HG03565 (cell line): ENCODE data around the gene MYCBP.

Source experiments
- ATAC-seq: cut with Tn5 transposase; IDR thresholded peaks from one replicate; pipeline ENCODE4 v1.9.1; 2021; ENCODE audit warnings: mild to moderate bottlenecking, moderate library complexity; ENCODE audit not compliant: unreplicated experiment

Gene MYCBP

DNA sequence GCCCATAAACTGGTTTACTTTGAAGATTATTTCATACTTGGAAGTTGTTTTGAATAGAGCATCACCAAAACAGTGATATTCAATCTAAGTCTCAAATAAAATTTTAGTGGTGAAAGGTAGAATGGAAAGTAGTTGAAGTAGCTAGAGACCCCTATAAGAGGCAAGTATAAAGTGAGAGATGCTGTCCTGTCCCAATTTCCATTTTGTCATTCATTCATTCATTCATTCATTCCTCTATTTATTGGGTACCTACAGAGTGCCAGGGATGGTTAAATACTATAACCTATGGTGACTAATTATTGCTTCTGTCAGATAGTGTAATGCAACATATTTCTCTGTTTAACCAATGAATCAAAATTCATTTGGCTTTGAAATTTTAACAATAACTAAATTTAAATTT, 46.3 kb downstream of the MYCBP start:
- ATAC-seq = no peak

DNA sequence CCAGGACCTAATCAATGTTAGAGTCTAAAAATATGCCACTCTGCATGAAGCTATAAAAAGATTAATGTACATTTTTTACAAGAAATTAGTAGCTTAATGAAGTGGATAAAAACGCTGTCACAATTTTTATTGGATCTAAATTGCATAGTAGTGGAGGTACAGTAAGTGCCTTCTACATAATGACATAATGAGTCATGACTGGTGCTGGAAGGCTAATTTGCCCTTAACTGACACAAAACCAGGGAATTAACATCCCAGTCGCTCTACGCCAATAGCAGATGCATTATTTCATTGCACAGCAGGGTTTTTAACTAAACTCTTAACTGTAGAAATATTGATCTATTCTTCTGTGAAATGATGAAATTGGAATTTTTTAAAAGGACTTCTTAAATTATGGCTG, 46.9 kb downstream of the MYCBP start:
- ATAC-seq = no peak

DNA sequence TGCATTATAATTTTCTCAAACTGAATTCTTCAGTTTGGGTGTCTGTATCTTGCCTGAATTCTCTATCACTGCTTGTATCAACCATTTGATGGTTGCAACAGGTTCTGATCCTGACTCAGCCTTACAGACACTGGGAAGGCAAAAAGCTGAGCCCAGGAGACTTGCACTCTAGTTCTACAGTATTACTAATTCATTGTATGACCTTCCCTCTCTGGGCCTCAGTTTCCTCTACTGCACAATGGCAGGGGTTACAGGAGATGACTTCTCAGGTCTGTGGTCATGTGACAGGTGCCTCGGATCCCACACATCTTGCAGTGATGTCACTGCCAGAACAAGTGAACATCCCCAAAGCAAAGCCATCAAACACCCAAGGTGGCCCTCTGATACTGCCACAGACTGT, 52.3 kb downstream of the MYCBP start:
- no peak for ATAC-seq

DNA sequence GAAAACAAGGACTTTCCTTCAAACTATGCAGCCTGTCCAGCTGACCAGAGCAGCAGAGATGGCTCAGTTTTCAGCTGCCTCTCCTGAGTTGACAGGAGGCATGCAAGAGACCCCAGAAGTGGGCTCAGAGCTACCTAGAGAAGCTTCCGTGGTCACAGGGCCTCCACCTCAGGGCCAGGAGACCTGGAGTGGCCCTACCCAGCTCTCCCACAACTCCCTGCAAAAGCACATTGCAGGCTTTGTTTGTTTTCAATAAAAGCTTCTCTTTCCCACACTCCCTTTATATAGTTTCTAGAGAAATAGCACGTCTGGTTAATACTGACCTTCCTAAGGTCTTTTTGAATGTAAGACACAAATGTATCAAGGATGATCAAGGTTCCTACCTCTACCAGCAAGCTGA, 53.6 kb downstream of the MYCBP start:
- ATAC-seq = no peak

DNA sequence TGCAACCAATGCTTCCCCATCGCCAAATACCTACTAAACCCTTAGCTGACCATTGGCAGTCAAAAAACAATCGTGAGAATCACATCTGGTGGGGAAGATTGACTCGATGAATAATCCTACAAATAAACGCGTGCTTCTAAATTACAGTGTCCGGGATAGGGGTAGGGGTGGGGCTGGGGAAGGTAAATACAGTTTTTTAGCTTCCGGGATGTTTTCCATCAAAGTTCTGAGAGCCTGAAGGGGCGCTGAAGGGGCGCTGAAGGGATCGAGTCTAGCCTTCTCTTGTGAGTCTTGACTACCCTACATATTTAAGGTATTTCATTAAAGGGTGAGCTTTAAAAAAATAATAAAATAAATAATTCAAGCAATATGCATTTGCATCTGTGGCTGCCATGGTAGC, 54.1 kb downstream of the MYCBP start:
- no peak for ATAC-seq

DNA sequence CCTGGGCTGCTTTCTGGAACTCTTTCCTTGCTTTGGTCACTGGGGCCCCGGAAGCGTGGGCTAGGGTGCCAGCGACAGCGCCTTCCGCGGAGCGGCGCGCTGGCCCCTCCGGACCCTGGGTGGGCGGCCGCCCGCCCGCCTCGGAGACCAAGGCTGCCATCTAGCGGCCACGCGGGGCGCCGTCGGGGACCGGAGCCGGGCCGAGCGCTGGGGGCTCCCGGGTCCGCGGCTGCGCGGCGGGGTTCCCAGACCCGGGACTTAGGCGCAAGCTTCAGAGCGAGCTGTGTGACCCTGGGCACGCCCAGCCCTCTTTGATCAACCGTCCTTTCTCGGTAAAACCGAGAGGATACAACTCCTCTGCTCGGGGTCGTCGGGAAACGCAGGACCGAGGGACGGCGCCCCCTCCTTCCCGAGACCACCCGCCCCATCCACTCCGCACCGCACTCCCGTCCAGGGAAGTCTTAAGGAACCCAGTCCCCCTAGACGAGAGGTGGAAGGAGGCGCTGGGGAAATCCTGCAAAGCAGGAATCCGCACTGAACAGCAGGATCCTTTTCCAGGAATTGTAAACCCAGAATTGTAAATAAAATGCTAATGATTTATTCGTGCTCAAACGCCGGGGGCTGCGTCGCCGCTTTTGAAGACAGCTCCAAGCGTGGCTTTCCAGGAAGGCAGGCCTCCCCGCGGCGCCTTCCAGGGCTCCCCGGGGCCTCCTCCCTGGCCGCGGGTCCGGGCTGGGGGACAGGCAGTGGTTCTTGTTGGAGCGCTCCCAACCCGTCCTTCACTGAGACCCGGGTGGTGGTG, 54.8 kb downstream of the MYCBP start:
- no peak for ATAC-seq

DNA sequence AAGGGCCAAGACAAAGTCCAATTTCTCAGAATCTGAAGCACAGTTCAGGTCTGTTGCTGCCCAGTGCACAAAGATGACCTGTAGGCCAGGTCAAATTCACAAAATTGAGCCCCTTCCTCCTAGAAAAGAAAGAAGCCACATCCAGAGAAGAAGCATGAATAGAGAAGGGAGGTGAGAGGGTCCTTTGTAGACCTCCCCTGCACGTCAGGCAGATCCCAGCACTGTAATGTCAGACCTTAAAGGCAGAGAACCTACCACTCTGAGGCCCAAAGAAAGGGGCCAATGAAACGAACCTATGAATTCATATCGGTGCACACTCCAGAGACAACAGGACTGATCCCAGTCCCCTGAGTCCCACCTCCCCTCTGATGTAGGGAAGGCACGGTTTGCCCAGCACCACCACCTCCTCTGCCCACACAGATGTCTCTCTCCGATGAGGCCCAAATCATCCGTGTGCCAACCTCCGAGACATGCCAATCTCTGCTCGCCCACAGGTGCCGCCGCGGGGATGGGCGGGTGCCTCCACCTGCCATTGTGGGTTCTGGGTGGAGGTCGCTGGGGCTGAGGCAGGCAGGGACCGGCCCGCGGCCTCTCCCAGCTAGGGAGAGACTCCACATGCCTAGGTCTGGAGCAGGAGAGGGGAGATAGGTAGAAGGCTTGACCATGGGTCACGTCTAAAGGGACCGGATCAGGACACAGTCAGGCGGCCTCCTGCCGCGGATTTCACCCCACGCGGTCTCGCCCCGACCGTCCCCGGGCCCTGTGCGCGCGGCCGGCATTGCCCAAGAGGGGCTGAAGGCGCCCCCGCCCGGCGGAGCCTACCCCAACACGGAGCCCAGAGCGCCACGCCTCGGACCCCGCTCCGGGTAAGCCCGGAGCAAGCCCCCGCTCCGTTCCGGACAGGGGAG, 55.6 kb downstream of the MYCBP start:
- ATAC-seq = no peak

DNA sequence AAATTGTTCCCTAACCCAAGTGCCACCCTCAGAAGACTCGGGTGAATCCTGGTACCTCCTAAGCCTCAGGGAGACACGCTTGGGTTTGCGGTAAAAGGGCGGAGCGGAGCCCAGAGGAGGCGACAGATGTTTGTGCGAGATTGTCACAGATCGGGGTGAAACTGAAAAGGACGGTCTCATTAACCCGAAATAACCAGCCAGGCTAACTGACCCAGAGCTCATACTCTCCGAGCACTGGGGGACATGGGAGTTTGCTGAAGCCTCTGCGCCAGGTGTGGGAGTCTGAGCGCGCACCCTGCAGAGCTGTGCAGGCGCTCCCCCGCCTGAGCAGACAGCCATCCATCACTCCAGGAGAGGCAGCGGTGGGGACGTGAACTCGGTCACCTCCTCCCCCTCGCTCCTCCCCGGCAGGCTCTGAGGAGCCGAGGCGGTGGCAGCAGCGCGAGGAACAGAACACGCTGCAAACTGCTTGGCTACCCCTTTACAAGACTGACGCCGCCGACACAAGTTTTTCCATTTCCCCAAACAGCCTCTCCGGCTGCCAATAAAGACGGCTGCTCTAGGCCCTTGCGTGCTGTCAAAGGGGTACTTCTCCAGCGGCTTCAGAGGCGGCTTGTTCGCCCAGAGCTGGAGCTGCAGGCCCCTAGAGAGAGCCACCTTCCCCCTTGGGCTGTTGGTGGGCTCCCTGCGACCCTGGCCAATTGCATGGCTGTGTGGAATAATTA, 57.1 kb downstream of the MYCBP start:
- ATAC-seq = peak; percentile 51

DNA sequence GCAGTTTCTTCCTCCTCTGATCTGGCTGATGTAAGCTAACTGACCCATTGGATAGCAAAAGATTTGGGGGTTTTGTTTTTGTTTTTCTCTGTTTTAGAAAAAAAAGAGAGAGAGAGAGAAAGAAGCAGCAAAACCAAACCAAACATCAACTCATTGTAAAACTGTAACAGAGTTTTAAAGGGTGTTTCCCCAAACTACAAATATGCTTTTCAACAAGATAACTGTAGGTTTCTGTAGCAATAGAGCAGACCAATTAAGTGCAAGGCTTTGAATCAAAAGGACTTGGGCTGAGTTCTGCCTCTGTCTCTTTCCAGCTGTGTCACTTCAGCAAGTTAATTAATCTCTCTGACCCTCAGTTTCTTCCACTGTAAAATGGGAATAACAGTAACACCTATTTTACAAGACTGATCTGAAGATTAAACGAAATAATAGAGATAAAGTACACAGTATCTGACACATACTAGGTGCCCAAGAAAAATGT, 58.1 kb downstream of the MYCBP start:
- no peak for ATAC-seq

DNA sequence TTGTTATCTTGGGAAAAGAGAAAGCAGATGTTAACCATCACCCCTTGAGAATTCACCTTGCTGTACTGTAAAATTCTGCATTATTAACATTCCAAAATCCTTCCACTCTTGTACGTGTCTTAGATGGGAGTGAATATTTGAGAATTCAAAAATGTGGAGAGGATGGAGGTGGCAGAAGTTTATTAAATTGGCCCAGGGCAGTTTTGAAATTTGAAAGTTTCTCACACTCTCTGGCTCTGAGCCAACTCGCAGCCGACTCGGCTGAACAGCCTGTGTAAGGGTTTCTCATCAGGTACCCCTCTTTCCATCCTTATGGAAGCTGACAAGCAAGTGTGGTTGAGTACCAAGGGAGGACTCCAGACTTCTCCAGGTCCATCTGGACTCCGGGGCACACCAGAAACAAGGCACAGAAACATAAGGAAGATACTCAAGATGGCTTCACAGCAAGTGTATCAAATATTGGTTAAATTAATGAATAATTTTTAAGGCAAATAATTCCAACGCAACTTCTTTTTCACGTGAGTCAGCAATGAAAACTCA, 58.6 kb downstream of the MYCBP start:
- no peak for ATAC-seq

DNA sequence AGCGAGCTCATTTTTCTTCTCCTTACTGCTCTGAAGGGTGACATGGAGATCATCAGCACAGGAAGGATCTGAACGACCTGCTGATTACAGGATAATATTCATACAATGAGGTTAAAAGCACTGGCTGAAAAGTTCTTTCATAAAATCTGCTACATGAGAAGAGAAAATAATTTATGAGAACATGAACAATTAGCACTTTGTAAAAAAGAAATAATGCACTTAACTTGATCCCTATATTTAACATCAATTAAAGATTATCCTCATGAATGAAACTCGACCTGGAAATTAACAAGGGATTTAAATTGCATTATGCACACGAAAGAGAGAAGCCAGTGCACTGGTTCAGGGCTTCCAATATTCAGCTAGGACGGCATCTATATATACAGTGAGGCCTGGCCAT, 60.2 kb downstream of the MYCBP start:
- ATAC-seq = no peak
